ENCODE data around the gene LTO1. TPM values are rescaled to one million over a fixed set of nuclear protein-coding genes. Genes with fewer than 3 reads are reported as not detected.
"Not testable (repeated sequence)": the region's sequence is repeated elsewhere in the genome, so short reads cannot be mapped to it uniquely, and the experiment has no call there.

The LTO1 gene
- total RNA-seq, 1 experiment from 2014 or later: 18.6 TPM

DNA sequence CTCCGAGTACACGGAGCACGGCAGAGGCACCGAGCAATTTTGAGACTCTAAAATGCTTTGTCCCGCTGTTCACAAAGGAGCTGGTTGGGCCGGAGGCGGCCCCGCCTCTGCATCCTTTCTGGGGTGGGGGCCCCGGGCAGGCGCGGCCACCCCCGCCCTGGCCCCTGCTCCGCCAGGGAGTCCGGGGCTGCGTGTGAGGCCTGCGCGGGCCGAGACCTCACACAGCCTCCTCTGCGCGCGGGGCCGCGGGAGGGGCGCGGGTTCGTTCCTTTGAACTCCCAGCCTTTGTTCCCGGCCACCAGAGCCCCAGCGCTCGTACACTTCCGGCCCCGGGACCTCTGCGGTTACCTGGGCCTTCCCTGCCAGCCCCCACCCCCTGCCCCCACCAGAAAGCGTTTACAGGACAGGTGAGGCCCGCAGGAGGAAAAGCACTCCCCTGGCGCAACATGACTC, 27.1 kb upstream of the LTO1 start:
- no peak for DNase-seq (ENCODE audit: low read depth)

DNA sequence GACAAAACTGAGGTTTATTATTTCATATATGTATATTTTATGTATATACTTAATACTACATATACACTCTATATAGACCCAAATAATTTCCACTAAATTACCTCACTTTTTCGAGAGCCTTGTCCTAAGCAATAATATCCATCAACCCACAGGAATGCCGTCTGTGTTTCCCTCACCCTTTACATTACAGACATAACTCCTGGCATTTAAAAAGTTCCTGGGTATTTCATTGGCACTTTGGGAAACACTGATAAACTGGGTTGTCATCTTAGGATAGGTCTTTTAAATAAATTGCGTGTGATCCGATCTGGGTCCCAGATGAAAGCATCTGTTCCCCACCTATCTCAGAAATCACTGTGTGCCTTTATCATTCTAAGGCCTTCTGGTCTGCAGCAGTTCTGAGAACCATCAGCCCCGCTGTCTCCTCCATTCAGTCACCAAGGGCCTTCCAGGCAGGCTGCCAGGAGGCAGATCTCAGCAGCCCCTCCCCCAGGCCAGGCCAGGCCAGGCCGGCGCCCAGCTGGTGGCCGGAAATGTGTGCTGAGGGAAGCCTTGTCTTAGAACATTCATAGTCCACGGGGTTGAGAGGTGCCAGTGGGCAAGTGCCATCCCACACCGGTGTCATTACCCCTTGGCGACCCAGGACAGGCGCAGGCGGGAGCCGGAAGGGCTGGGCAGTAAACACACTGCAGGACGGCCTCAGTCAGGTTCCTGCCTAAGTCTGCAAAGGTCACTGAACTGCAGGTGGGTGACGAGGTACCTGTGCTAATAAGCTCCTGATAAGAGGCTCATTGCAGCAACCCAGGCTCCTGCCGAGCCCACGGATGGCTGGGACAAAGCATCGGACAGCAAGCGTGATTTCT, 25.4 kb upstream of the LTO1 start:
- peak; percentile 81 for DNase-seq (ENCODE audit: low read depth)

GRCh38 chr11:69699213-69699612, 24.1 kb upstream of the LTO1 start:
- DNase-seq (ENCODE audit: low read depth): no peak

GRCh38 chr11:69698362-69698761, 23.2 kb upstream of the LTO1 start:
- DNase-seq (ENCODE audit: low read depth): no peak

DNA sequence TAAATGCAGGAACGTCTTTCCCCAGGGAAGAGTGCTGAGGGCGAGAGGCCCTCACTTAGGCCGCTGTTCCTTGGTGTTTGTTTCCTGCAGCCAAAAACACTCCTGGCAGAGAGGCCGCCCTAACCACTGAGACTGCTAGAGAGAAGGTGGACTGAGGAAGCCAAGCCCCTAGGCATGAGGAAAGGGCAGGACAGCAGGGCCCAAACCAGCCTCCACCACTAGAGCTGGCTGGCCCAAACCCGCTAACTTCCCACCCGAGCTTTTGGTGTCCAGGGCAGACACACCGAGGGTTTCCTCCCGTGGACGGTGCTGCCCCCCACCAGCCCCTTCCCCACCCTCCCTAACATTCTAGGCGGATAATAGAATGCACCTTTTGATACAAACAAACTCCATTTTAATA, 22.7 kb upstream of the LTO1 start:
- DNase-seq (ENCODE audit: low read depth): no peak

- DNase-seq (ENCODE audit: low read depth): no peak
These were observed 22.3 kb upstream of the LTO1 start for GRCh38 chr11:69697469-69697843.

DNA sequence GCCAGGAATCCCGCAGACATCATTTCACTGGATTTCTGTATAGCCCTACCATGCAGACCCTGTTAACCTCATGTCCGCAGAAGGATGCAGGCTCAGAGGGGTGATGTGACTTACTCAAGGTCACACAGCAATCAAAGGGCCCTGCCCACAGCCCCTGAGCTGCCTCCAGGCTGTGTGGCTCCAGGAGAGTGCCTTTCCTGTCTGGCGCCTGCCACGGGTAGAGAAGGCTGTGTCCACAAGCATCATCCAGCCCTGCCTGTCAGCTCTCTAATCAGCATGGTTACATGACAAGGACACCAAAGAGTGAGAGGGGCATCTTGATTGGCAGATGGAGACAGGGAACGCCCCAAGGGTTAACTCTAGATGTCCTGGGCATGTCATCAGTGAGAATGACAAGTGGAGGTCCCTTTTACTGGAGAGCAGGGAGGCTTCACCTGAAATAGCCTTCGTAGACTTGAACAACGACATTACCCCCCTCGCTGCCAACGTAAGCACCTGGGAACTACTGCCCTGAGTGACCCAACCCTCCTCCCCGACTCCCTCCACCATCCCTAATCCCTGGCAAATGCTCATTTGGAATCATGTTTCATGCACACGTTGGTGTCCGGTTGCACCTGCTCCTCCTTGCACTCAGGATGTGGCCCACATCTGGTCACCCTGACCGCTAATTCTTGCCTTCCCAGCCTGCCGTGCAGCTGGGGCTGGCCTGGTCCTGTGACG, 21.8 kb upstream of the LTO1 start:
- DNase-seq (ENCODE audit: low read depth): no peak

- not testable (repeated sequence) for DNase-seq (ENCODE audit: low read depth)
These were observed 20.8 kb upstream of the LTO1 start for GRCh38 chr11:69695995-69696394.

DNA sequence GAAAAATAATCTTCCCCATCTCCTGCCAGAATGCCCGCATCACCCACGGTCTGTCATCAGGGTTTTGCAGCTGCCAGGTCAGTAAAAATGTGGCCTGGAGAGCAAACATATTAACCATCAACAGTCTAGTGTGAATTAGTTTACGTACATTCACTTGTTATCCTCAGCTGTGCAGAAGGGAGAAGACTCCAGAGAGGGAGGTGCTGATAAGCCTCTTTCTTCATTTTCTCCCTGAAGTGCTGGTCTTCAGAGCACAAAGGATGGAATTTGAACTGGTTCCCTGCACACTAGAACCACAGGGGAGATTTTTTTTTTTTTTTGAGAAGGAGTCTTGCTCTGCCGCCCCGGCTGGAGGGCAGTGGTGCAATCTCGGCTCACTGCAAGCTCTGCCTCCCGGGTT, 20.4 kb upstream of the LTO1 start:
- no peak for DNase-seq (ENCODE audit: low read depth)

- no peak for DNase-seq (ENCODE audit: low read depth)
These were observed 19.6 kb upstream of the LTO1 start for GRCh38 chr11:69694781-69695180.

DNA sequence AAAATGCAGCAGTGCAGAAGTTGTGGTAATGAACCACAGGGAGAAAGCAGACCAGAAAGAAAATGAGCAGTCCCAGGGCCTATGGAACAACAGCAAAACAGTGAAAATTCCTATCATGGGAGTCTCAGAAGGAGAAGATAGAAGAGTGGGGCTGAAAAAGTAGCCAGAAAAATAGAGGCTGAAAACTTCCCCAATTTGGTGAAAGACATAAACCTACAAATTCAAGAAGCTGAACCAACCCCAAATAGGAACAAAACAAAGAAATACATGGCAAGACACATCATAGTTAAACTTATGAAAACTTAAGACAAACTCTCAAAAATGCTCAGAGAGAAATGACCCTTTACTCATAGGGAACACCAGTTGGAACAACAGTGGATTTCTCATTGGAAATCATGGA, 17.3 kb upstream of the LTO1 start:
- no peak for DNase-seq (ENCODE audit: low read depth)

GRCh38 chr11:69691463-69691862, 16.3 kb upstream of the LTO1 start:
- no peak for DNase-seq (ENCODE audit: low read depth)

DNA sequence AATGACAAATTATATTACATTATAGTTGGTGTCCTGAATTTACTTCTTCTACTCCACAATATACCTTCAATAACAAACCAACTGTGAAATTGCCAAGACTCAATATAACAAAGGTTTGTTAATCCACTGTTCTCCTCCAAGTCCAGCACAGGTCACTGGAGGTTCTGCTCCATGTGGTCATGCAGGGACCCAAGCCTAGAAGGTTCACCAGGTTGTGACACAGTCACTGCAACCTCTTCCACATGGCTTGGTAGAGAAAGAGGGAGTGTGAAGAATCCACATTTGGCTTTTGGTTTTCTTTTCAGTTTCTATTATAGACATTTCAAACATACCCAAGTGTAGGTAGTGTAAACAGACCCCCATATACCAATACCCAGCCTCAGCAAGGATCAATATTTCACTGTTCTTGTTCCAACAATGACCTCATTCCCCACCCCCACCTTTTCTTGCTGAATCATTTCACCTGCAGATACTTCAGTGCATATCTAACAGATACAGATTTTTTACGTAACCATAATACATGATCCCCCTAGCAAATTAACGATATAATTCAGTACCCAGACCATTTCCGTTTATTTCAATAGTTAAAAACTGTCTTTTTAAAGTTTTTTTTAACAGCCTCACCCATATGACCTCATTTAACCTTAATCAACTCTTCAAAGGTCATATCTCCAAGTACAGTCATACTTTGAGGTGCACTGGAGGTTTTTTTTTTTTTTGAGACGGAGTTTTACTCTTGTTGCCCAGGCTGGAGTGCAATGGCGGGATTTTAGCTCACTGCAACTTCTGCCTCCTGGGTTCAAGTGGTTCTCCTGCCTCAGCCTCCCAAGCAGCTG, 14.5 kb upstream of the LTO1 start:
- DNase-seq (ENCODE audit: low read depth): no peak

DNA sequence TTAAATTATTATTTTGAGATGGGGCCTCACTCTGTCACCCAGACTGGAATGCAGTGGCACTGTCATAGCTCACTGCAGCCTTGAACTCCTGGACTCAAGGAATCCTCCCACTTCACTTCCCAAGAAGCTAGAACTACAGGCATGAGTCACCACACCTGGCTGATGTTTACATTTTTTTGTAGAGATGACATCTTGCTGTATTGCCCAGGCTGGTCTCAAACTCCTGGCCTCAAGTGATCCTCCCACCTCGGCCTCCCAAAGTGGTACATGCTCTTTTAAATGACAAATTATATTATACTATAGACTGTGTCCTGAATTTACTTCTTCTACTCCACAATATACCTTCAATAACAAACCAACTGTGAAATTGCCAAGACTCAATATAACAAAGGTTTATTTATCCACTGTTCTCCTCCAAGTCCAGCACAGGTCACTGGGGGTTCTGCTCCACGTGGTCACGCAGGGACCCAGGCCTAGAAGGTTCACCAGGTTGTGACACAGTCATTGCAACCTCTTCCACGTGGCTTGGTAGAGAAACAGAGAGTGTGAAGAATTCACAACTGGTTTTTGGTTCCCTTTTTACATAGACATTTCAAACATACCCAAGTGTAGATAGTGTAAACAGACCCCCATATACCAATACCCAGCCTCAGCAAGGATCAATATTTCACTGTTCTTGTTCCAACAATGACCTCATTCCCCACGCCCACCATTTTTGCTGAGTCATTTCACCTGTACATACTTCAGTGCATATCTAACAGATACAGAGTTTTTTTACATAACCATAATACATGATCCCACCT, 13.0 kb upstream of the LTO1 start:
- not testable (repeated sequence) for DNase-seq (ENCODE audit: low read depth)

GRCh38 chr11:69686856-69687255, 11.7 kb upstream of the LTO1 start:
- DNase-seq (ENCODE audit: low read depth): no peak

GRCh38 chr11:69686452-69686851, 11.3 kb upstream of the LTO1 start:
- no peak for DNase-seq (ENCODE audit: low read depth)

- DNase-seq (ENCODE audit: low read depth): no peak
These were observed 10.2 kb upstream of the LTO1 start for GRCh38 chr11:69685348-69685747.

DNA sequence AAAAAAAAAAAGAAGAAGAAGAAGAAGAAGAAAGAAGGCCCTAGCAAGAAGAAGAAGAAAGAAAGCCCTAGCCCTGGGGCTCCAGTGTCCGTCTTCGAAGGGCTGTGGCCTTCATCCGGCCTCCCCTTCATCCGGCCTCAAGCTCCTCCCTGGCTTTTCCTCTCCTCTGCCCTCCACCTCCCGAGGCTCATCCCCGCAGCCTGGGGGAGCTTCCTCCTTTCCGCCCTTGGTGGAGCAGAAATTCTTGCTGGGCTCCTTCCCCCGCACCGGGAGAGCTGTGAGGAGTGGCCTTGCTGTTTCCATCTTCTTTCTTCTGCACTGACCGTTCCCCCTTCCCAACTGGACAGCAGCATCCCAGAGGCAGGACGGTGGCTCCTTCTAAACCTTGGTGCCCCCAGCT, 9.5 kb upstream of the LTO1 start:
- no peak for DNase-seq (ENCODE audit: low read depth)

DNA sequence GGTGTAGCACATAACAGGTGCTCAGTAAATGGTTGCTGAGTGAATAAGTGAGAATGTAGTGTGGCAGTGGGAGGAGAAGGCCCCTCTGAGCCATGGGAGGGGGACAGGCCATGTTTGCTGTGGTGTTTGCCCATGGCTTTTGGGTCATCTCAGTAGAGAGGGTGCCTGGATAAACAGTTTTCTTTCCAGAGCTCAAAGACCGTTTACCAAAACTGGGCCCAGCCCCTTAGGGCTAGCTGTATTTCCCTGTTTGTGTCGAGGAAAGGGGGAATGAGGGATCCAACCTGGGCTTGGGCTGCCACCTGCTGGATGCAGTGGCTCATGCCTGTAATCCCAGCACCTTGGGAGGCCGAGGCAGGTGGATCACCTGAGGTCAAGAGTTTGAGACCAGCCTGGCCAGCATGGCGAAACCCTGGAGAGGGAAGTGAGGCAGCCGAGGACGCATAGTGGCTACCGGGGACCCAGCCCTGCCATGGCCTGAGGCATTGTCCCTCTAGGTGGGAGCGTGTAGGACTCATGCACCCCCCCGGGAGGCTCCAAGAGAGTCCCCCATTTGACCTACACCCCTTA, 8.7 kb upstream of the LTO1 start:
- peak; percentile 35 for DNase-seq (ENCODE audit: low read depth)

GRCh38 chr11:69682681-69683326, 7.7 kb upstream of the LTO1 start:
- DNase-seq (ENCODE audit: low read depth): no peak

Measured in HT1080 (cell line).